Measurements from ENCODE around the gene PRKCA.
"Not testable (repeated sequence)": the region's sequence is repeated elsewhere in the genome, so short reads cannot be mapped to it uniquely, and the experiment has no call there.

The PRKCA gene

DNA sequence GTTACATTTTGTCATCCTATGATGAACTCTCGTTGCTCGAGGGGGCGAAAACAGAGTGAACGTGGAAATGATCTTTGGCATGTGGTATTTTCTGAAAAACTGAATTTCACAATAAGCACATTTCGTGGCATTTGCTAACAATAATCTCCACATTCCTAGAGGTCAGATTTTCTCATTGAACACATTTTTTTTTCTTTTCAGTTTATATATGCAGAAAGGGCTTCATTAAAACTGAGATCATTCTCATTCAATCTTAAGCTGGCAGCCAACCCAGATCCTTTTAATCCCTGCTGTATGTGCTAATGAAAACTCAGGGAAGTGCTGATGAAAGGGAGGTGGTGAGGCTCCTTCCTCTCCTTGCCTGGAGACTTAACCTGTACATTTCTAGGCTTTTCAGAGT is 52.6 kb downstream of the PRKCA start:
- DNase-seq: no peak

DNA sequence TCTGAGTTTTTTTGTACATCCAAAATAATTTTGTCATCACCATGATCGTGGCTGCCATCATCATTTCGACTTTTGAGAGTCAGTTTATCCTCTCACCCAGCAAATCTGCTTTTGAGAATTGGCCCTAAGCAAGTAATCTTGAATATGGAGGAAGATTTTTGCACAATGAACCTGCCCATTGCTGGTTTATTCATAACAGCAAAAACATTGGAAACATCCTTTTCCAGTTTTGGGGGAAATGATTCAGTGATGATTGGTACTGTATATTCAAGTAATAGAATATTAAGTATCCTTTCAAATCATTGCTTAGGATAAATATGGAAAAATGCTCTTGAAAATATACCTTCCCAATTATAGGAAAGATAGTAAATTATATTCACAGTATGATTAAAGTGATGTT is 53.1 kb downstream of the PRKCA start:
- DNase-seq: no peak

DNA sequence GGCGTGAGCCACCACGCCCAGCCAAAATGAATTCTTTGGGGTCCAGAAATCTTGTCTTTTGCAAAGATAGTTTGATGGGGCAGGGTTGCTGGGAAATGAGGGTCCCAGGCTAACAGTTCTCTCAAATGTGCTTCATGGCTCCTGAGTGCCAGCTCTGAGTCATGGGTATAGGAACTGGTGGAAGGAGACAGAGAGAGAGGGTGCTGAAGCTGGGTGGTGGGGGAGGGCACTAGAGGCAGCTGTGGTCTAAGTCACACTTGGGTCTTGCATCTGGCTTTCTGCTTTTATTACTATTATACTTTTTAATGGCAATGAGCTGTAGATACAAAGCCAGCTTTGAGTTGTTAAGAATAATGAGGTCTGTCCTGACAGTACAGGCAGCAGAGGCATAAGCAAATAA is 54.6 kb downstream of the PRKCA start:
- DNase-seq: no peak

DNA sequence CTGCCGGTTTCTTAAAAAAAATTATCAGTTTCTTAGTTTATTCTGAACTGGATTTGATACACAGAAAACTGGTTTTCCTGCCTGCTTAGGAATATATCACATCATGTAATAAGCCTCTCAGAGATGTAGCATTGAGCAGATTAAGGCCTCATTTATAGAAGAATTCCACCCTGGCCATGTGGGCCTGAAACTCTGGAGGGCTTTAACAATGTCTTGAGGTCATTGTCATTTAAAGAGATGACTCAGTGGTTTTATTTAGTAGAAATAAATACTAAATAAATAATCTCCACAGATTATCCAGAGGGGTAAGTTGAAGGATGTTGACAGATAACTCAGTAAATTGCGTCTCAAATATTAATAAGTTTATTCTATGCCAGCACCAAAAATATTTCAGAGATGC is 56.9 kb downstream of the PRKCA start:
- no peak for DNase-seq

DNA sequence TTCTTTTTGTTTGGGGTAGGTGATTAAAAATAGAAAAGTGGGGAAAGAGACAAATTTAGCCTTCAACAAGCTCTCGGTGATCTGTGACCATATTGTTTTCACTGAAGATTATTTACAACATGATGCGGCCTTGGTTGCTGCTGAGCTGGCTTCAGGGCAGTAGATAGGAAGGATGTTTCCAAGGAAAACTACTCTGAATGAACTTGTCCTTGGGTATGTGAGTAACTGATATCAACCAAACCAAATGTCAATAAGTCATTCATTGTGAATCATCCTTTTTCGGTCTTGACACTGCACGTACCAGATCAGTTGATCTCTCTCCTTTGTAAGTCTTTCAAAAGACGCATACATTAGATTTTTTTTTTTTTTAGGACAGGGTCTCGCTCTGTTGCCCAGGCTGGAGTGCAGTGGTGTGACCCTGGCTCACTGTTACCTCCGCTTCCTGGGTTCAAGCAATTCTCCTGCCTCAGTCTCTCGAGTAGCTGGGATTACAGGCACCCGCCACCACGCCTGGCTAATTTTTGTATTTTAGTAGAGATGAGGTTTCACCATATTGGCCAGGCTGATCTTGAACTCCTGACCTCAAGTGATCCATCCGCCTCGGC is 58.6 kb downstream of the PRKCA start:
- not testable (repeated sequence) for DNase-seq

DNA sequence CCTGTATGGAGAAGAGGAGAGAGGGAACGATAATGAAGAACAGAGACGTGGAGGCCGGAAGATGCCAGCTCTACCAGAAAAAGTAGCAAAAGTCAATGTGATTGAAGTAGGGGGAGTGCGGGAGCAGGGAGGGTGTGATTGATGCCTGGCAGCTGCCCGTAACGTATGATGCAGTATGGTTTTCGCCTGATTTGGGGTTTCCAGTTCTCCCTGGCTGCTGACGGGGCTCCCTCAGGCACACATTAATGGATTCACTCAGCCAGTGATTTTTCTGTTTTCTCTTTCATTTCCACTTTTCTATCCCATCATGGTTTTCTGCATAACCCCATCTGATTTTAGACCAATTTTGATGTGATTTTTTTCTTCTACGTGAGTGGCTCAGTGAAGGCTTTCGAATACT is 62.1 kb downstream of the PRKCA start:
- DNase-seq: no peak

DNA sequence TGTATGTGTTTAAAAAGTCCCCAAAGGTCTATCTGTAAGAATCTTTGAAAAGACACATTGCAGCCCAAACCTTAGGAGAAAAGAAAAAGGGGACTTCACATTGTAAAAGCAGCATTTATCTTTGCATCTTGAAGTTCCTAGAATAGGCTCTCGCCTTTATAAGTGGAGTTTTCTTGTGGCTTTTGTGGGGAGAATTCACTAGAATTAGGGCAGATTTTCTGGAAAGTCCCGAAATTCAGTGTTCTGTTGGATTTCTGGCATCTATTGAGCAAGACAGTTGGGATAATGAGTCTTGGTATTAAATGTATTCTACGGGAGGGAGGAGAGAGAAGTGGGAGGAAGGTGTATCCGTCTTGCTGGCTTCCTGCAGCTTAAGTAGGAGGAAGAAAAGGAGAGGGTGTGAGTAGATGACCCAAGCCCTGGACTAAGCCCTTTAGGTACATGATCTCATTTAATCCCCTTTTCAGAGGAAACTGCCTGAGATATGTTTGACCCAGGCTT is 62.6 kb downstream of the PRKCA start:
- DNase-seq: no peak

DNA sequence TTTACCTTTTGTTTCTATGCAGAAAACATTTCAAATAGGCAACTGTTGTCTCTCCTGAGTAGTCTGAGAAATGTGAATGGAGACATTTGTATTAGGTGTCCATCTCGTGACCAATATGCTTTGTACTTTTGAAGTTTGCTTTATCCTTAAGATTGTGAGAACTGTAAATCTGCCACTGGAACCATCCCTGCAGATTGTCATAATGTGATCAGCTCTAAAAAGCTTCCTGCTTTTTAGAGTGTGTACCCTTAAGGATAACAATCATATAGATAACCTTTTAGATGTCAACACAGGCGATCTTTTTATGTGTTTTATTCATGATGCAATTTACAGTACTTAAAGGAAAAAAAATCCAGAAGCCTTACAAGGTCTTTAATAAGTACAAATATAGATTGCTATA is 63.5 kb downstream of the PRKCA start:
- DNase-seq: no peak

DNA sequence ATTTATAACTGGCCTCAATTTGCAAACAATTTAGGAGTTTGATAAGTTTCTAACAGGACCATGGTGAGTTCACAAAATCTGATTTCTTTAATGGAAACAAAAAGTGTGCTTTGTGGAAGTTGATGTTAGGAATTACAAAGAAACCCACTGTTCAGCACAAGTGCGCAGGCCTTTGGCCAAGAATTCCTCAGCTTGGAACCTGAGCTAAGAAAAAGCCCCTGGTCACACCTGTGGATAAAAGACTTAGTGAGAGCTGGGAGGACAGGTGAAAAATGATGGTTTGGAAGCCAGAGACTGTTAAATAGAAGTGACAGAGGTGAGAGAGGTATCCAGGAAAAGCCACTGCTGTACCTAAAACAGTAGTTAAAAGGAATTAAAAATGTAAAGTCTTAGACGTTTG is 64.7 kb downstream of the PRKCA start:
- no peak for DNase-seq

DNA sequence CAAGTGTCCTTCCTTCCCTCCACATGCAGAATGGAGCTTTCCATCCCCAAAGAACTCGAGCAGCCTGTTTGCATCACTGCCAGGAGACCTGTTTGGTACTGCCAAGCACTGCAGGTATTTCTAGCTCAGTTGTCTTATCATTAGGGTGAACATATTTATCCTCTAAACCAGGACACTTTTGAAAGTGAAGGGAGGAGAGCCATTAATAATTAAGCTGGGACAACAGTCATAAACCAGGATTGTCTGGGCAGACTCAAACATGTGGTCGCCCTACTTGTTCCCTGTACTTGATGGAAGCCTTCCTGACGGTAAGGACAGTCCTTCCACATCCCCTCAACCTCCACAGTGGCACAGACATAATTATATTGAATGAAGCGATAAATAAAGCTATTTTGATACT is 67.4 kb downstream of the PRKCA start:
- no peak for DNase-seq

DNA sequence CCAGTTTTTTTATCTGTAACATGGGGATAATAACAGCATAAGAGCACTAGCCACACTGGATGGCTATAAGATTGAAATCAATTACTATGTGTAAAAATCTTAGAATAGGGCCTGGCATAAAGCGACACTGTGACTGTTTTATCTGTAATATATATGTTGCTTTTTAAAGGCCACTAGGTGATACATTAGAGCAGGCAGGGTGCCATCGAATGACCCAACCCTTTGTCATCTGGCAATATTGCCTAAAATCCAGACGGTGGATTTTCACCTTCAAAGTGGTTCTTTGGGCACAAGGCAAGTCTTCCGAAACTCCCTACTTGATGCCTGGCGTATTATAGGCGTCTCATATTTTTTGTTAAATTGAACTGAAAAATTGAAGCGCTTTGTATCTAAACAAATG is 69.1 kb downstream of the PRKCA start:
- no peak for DNase-seq

DNA sequence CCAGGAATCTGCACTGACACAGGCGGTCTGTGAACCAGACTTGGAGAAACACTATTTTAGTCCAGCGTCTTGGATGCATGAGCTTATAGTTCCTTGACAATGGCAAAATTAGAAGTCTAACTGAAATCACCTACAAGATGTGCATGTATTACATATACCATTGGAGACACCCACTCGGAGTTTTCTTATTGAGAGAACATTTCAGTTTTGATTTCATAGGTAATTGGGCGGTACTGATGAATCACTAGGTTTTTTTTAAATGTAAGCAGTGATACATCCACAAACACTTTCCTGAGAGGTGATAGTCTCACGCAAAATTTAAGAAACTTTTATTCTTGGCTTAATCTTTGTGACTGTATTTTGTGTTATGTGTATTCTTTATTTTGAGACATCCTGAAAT is 69.8 kb downstream of the PRKCA start:
- no peak for DNase-seq

DNA sequence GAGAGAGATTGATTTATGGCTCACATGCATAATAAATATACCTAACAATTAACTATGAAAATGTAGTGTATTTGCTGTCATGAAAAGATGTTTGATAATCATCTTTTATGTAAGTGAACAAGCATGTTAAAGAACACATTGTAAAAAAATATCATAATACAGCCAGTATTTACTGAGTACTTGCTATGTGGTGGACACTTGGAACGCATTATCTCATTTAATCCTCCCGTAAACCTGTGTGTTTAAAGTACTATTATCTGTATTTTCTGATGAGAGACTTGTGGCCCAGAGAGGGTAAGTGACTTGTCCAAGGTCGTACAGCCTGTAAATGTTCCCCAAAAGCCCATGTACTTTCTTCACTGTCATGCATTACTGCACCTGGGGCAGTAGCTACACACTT is 70.7 kb downstream of the PRKCA start:
- DNase-seq: no peak

DNA sequence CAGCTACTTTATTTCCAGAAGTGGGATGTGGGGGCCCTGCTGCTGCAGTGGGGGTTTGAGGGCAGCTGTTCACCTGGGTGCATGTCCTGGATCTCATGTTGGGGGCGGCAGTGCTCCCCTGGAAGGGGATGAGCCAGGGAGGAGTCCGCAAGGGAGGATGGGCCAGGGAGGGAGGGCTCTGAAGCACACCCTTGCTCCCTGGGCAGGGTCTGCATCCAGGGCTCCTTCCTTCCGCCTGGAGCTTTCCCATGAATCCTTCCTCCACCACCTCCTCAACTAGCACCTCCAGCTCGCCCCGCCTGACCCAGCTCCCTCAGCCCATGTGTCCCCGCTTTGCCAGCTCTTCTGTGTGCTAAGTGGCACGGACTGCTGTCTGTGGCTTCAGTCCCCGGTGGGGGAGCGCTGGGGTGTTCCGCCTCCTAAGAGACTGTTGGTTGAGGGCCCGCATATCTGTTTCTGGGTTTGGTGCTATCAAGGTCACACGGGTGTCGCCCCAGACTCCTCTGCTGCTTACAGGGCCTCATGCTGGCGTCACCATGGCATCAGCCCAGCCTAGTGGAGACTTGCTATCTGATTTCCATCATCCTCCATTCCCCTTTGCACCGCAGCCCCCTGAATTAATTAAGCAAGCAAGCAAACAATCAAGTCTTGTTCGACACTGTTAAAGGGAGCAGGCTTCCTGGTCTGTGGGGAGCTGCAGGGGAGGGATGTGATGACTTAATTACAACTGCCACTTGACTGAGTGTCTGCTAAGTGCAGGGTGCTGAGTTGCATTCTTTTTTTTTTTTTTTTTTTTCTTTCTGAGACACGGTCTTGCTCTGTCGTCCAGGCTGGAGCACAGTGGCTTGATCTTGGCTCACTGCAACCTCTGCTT is 71.8 kb downstream of the PRKCA start:
- peak; percentile 63 for DNase-seq

DNA sequence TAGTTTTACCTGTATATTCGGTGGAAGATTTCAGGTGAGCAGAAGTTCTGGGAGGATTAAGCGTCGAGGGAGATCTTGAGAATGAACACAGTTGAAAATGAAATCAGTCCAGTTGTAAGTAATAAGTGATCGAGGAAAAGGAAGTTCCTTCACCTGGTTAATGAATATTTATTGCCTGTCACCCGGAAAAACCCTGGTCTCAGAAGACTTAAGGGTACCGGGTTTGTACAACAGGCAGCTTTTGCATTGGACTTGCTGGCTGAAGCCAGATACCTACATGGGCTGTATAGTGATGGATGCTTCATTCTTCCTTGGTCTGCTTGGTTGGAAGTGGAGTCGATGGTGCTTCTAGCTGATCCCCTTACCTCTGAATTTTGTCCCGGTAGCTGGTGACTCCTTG is 72.7 kb downstream of the PRKCA start:
- DNase-seq: no peak

DNA sequence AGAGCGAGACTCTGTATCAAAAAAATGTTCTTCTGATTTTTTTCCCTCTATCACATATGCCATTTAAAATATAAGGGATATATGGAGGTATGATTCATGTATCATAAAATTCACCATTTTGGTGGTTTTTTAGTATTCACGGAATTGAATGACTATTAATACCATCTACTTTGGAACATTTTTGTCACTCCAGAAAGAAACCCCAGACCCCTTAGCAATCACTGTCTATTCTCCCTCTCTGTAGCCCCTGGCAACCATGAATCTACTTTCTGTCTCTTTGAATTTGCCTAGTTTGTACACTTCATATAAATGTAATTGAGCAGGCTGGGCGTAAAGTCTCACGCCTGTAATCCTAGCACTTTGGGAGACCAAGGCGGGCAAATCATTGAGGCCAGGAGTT is 75.9 kb downstream of the PRKCA start:
- no peak for DNase-seq

DNA sequence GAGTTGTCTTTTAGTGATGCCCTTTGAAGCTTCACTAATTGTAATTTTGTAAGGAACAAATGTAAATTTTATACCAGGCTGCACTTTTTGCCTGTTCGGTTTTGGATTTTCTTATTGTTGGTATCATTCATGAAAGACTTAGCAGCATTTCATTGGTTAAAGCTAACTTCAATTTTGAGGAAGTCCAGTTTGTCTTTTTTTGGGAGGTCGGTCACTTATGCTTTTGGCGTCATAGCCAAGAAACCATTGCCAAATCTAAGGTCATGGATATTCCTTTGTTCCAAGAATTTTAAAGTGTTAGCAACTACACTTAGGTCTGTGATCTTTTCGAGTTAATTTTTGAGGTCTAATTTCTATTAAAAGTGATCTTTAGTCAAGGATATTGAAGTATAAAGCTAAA is 77.1 kb downstream of the PRKCA start:
- DNase-seq: no peak

DNA sequence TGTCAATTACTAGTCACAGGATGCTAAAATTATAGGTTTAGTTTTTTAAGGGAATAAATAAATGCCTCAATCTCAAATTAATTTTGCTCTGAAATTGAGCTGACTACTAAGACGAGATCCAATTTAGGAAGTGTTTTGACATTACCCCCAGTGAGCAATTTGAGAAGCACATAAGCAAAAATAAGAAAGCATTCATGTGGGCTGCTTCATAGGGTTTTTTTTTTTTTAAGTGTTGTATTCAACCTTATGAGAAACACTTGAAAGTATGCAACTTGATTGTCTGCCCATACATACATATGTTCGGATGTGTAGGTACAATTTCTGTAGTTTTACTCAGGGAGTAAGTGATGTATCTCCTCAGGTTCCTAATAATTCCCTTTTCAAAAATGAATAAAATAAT is 77.6 kb downstream of the PRKCA start:
- DNase-seq: no peak

DNA sequence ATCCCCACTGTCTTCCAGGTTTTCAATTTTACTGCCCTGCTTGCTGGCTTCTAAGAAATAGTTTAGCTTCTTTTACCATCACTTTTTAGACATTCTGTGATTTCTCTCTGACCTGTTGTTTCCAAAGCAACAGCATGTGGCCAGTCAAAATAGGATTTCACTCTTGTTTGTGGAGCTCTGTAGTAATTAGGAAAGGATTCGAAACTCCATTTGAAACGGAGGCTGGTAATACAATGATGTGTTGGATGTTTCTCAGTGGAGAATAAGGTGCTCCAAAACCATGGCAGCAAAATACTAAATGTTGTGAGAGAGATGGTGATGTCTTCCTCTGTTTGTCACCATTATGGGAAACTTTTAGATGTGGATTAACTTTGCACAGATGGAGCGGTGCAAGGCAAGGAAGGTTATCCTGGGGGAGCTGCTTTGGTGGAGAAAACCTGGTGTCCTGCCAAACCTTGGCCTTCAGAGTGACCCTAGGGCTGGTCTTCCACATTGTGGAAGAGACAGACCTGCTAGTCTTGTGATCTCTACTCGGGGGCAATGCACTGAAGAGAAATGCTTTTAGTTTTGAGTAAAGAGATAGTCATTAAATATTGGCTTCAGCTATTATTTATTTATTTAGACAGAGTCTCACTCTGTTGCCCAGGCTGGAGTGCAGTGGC is 79.4 kb downstream of the PRKCA start:
- no peak for DNase-seq

DNA sequence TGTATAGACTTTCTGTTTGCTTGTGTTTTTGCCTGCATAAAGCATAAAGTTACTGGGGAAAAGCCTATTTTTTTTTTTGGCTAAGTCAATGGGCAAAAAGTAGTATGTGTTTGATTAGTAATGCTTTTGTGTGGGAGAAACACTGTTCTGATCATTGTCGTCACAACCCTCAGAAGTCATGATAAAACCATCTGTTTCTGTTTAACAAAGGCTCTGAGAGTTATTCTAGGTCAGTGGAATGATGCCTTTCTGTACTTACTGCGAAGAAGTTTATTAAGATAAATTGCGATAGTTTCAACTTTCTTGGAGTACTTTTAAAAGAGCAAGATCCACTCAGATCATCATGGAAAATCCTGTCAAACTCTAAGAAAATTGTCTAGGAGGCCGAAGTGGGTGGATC is 80.9 kb downstream of the PRKCA start:
- no peak for DNase-seq

DNA sequence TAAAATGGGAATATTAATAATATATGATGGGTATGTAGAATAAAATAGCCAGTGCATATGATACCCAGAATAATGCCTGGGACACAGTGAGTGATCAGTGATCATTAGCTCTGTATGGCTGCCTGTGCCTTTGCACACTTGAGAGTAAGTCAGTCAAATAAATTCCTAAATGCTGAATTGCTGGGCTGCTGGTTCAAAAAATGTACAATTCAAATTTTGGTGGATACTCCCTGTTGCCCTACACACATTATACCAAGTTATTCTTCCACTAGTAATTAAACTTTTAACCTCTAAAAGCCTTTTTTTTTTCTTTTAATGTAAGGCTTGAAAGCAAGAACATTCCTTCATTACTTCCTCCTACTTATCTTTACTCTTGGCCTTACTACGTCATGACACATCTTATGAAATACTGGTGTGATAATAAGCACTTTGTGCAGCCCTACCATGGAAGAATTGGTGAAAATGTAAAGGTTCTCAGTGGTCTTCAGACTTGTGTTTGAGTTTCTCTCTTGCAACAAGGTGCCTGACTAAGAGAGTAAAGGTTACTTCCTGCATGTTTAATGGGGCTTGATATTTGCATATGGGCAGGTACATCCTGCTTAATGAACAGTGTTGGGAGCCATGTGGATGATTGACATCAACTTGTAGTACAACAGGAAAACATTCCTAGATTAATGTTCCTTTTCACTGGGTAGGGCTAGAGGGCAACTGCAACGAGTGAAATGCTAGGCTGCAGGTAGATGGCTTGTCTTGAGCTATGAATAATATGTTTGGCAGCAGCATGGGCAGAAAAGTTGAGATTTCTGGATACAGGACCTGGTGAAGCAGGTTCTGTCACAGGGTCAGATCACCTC is 84.3 kb downstream of the PRKCA start:
- no peak for DNase-seq

DNA sequence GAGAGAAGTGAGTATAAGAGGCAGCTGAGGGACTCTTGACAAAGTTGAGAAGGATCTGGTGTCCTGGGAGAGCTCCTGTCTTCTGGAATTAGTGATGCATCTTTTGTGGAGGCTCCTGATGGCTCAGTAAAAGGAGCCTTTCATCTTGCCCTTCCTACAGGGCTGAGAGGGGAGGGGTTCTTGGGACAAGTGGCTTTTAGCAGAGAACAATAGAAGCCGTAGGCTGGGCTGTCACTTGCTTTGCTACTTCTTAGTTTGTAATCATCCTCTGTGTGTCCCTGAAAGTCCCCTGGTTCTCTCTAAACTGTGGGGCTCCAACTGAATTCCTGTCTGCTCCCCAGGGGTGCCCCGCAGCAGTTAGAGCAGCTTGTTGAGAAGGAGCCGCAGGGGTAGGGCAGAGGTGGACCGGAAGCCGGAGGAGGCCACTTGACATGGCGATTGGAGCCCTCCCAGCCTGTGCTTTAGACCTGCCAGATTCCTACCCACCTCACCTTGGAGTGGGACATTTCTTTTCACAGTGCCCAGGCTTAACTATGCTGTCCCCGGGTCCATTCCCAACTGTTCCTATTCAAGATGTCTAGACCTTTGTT is 85.1 kb downstream of the PRKCA start:
- DNase-seq: no peak
